ENCODE results near the gene GFRA1.

Gene GFRA1

GRCh38 chr10:116026725-116027124, 246.3 kb downstream of the GFRA1 start:
- no peak for DNase-seq (ENCODE audit: low read depth)

DNA sequence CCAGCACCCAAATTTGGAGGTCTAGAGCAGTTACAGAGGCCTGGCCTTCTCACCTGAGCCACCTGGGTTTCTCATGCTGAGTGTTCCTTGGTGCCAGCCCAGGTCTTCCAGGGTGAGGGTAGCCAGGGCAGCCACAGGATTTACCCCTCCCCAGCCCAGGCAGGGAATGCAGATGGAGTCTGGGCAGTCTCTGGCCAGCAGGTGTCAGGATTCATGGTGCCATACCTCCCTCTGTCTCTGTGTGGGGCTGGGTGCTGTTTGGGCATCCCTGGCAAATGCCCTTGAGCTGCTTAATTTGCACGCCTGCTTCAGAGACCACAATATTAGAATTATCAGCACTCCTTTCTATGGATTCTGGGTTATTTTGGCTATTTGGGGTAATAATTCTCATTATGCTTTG, 246.7 kb downstream of the GFRA1 start:
- DNase-seq (ENCODE audit: low read depth) = no peak

DNA sequence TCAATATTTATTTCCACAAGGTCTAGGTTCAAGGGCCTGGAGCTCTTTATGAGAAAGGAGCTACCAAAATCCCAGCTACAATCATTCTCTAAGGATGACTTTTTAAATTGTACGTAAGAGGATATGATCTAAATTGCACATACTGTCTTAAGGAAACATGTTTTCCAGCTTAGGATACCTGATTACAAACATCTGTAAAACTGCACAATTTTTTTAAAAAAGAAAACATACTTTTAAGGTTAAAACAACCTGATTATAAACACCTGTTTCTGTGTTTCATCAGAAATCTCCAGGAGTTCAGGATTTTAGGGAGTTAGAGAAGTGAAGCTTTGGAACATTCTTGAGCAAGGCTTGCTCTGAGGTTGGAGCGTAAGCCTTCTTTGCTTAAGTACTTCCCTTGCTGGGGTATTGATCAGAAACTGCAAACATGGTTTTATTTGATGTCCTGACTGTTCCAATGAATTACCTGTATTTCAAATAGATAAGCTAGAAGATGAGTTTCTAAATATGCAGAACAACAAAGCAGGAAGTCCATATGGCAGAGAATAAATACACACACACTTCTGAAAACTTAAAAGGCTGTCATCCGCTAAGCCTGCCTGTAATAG, 248.6 kb downstream of the GFRA1 start:
- DNase-seq (ENCODE audit: low read depth) = no peak

- DNase-seq (ENCODE audit: low read depth) = no peak
These were observed 255.6 kb downstream of the GFRA1 start for GRCh38 chr10:116017405-116017804.

- no peak for DNase-seq (ENCODE audit: low read depth)
These were observed 257.2 kb downstream of the GFRA1 start for GRCh38 chr10:116015583-116016333.

- DNase-seq (ENCODE audit: low read depth) = no peak
These were observed 258.0 kb downstream of the GFRA1 start for GRCh38 chr10:116014871-116015582.

DNA sequence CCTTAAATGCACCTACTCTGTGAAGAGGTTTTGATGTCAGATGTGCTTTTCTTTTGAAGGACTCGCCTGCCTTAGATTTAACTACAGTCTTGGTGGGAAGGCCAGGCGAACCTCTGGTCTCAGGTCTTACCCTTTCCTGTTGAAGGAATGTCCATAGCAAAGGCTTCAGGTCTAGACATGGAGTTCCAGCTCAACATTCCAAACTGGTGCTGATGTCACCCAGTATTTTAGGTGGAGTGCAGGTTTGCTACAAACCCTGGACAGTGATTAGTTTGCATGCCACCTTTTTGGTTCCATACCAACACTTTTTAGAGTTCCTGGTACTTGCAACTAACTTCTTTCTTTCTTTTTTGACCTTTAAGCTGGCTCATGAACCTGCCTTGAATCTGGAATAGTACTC, 258.7 kb downstream of the GFRA1 start:
- DNase-seq (ENCODE audit: low read depth) = no peak

GRCh38 chr10:116011929-116012328, 261.1 kb downstream of the GFRA1 start:
- DNase-seq (ENCODE audit: low read depth) = no peak

DNA sequence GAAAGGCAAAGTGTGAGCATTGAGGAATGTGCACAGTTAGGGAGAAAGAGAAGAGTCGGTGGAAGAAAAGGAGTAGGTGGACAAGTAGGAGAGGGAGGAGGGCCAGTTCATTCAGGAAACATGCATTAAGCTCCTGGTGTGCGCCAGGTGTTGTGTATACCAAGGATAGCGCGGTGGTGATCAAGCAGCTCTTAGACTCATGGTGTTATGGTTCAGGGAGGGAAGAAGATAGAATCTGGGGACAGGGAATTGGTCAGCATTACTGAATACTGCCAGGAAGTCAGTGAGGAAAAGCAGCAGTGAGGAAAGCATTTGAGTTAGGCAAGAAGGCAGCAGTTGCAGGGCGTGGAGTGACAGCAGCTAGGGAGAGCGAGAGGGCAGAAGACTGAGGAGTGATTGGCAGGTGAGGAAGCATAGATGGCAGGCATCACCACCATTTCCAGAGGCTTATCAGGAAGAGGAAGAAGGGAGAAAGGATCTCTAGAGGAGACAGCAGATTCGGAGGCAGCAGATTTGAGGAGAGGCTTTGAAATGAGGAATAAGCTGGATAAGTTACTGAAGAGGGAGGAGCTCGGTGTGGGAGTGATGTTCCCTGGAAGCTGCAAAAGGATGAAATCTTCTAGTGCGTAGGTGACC, 265.6 kb downstream of the GFRA1 start:
- DNase-seq (ENCODE audit: low read depth) = no peak
